ENCODE measurements around the gene DLD. TPM values are rescaled to one million over a fixed set of nuclear protein-coding genes. Genes with fewer than 3 reads are reported as not detected.
A peak's percentile ranks its signal among the peaks of the same experiment; 100 is the strongest.

The DLD gene
- polyA plus RNA-seq, 1 donor (not counting 4 experiments of a cell fraction or from before 2014, with no cell fraction given): 153 TPM

GRCh38 chr7:107878636-107879035 lies 12.3 kb upstream of the DLD start:
- Histone ChIP-seq H3K9ac (ENCODE audit: control insufficient read depth, extremely low read depth, insufficient read depth, low read length) (no peak overlapping the region), H3K79me2 (ENCODE audit: control insufficient read depth, insufficient read depth, low read length) (no peaks in the 10 kb centered on the region), H3K9me1 (ENCODE audit: control insufficient read depth, extremely low read depth, insufficient read depth, low read length) (no peaks in the 10 kb centered on the region), H3K4me2 (ENCODE audit: control insufficient read depth, extremely low read depth, insufficient read depth, low read depth, low read length) (no peak overlapping the region), H3K4me1 (ENCODE audit: control insufficient read depth, extremely low read depth, insufficient read depth, low read length) (peaks cover 3% of the 10 kb centered on the region), H4K20me1 (ENCODE audit: control insufficient read depth, extremely low read depth, insufficient read depth, low read length) (no peaks in the 10 kb centered on the region), H3K4me3 (ENCODE audit: control insufficient read depth in 2 of 3, extremely low read depth in 1 of 3, insufficient read depth in 2 of 3, low read depth in 1 of 3, low read length in 3 of 3) (no peak overlapping the region), H3K27me3 (ENCODE audit: control insufficient read depth, extremely low read depth, insufficient read depth, low read length) (no peaks in the 10 kb centered on the region), H3K36me3 (ENCODE audit: control insufficient read depth in 2 of 2, extremely low read depth in 1 of 2, insufficient read depth in 2 of 2, low read length in 2 of 2) (no peaks in the 10 kb centered on the region), H2AFZ (ENCODE audit: control insufficient read depth, low read length) (no peak overlapping the region), H3K27ac (ENCODE audit: control insufficient read depth, insufficient read depth, low read length) (no peak overlapping the region), H3K9me3 (ENCODE audit: control insufficient read depth, low read depth, low read length) (no peaks in the 10 kb centered on the region)
- FAIRE-seq: no peak
- DNase-seq (ENCODE audit: low read depth, low spot score): no peak
- TF ChIP-seq CTCF (optimal IDR thresholded peaks at IDR 0.05 in 1 of 3, IDR thresholded peaks at IDR 0.05 in 1 of 3, conservative IDR thresholded peaks at IDR 0.05 in 1 of 3; ENCODE audit: extremely low read depth in 1 of 3, insufficient read depth in 2 of 3, low read length in 3 of 3): no peak
- no peak for TF ChIP-seq EZH2 (IDR thresholded peaks at IDR 0.05; ENCODE audit: low read length)
- dilution Hi-C loops (cut with MboI; ENCODE audit: extremely low pct_ligation_motif_present, low sequenced_read_pairs): no loop called here

GRCh38 chr7:107879400-107880035 lies 11.5 kb upstream of the DLD start:
- Histone ChIP-seq H3K9me1 (ENCODE audit: control insufficient read depth, extremely low read depth, insufficient read depth, low read length) (no peaks in the 10 kb centered on the region), H3K27ac (ENCODE audit: control insufficient read depth, insufficient read depth, low read length) (no peak overlapping the region), H3K27me3 (ENCODE audit: control insufficient read depth, extremely low read depth, insufficient read depth, low read length) (no peaks in the 10 kb centered on the region), H3K9me3 (ENCODE audit: control insufficient read depth, low read depth, low read length) (no peaks in the 10 kb centered on the region), H3K9ac (ENCODE audit: control insufficient read depth, extremely low read depth, insufficient read depth, low read length) (no peak overlapping the region), H3K79me2 (ENCODE audit: control insufficient read depth, insufficient read depth, low read length) (no peaks in the 10 kb centered on the region), H3K36me3 (ENCODE audit: control insufficient read depth in 2 of 2, extremely low read depth in 1 of 2, insufficient read depth in 2 of 2, low read length in 2 of 2) (no peaks in the 10 kb centered on the region), H2AFZ (ENCODE audit: control insufficient read depth, low read length) (no peak overlapping the region), H3K4me3 (ENCODE audit: control insufficient read depth in 2 of 3, extremely low read depth in 1 of 3, insufficient read depth in 2 of 3, low read depth in 1 of 3, low read length in 3 of 3) (no peak overlapping the region), H3K4me2 (ENCODE audit: control insufficient read depth, extremely low read depth, insufficient read depth, low read depth, low read length) (no peak overlapping the region), H4K20me1 (ENCODE audit: control insufficient read depth, extremely low read depth, insufficient read depth, low read length) (no peaks in the 10 kb centered on the region), H3K4me1 (ENCODE audit: control insufficient read depth, extremely low read depth, insufficient read depth, low read length) (peaks cover 7% of the 10 kb centered on the region)
- FAIRE-seq: peak; percentile 86
- TF ChIP-seq EZH2 (IDR thresholded peaks at IDR 0.05; ENCODE audit: low read length) (no peak), CTCF (optimal IDR thresholded peaks at IDR 0.05 in 1 of 3, IDR thresholded peaks at IDR 0.05 in 1 of 3, conservative IDR thresholded peaks at IDR 0.05 in 1 of 3; ENCODE audit: extremely low read depth in 1 of 3, insufficient read depth in 2 of 3, low read length in 3 of 3) (peak; percentile 46 to 74 (median 68))
- no peak for DNase-seq (ENCODE audit: low read depth, low spot score)
- dilution Hi-C loops (cut with MboI; ENCODE audit: extremely low pct_ligation_motif_present, low sequenced_read_pairs): no loop called here
